ENCODE data around the gene GPR107.

GPR107 gene

GRCh38 chr9:130143279-130143893 is 89.7 kb downstream of the GPR107 start:
- no peak overlapping the region for H3K27ac ChIP-seq
- no peaks in the 10 kb centered on the region for H3K27me3 ChIP-seq (ENCODE audit: insufficient read depth, low read depth, severe bottlenecking)
- H3K36me3 ChIP-seq = no peaks in the 10 kb centered on the region
- H3K9me3 ChIP-seq (ENCODE audit: severe bottlenecking) = no peaks in the 10 kb centered on the region
- no peak overlapping the region for H3K4me3 ChIP-seq (ENCODE audit: low read depth, low read length)
- DNase-seq = no peak
- TF ChIP-seq CTCF (IDR thresholded peaks at IDR 0.05; ENCODE audit: low read depth, low read length) = no peak

DNA sequence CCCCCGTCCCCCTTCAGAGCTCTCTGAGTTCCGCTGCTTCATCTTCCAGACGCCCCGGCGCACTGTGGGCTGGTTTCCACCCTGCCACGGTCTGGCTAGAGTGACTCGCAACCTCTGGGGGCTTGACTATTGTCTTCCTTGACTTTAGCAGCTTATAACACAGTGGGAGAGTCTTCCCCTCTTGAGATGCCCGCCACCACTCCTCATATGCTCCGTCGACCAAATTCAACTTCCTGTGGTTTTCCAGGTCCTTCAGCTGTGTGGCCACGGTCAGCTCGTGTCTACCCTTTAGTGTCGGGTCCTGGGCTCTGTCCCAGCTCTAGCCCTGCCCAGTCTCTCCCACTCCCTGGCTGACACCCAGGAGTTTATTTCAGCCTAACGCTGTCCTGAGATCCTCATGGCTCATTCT is 90.3 kb downstream of the GPR107 start:
- TF ChIP-seq CTCF (IDR thresholded peaks at IDR 0.05; ENCODE audit: low read depth, low read length) = no peak
- Histone ChIP-seq H3K4me3 (ENCODE audit: low read depth, low read length) (no peak overlapping the region), H3K27me3 (ENCODE audit: insufficient read depth, low read depth, severe bottlenecking) (no peaks in the 10 kb centered on the region), H3K27ac (no peak overlapping the region), H3K36me3 (no peaks in the 10 kb centered on the region), H3K9me3 (ENCODE audit: severe bottlenecking) (no peaks in the 10 kb centered on the region)
- DNase-seq = no peak

DNA sequence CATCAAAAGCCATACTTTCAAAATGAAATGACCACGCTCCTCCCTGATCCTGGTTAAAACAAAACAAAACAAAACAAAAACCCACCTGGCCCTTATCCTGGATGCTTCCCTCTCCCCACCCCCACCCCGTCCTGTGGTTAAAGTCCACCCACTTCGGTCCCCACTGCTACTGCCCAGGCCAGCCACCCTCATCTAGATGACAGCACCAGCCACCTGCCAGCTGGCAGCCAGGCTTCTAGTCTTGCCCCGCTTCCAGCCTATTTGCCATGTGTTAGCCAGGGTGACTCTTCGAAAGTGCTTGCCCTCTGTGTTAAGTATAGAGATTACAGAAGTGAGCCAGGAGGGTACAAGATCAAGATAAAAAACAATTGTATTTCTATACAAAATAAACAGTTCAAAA is 91.0 kb downstream of the GPR107 start:
- H3K9me3 ChIP-seq (ENCODE audit: severe bottlenecking) = no peaks in the 10 kb centered on the region
- H3K36me3 ChIP-seq = no peaks in the 10 kb centered on the region
- no peaks in the 10 kb centered on the region for H3K27me3 ChIP-seq (ENCODE audit: insufficient read depth, low read depth, severe bottlenecking)
- H3K27ac ChIP-seq = no peak overlapping the region
- no peak for TF ChIP-seq CTCF (IDR thresholded peaks at IDR 0.05; ENCODE audit: low read depth, low read length)
- H3K4me3 ChIP-seq (ENCODE audit: low read depth, low read length) = no peak overlapping the region
- no peak for DNase-seq

- TF ChIP-seq CTCF (IDR thresholded peaks at IDR 0.05; ENCODE audit: low read depth, low read length) = no peak
- no peaks in the 10 kb centered on the region for H3K9me3 ChIP-seq (ENCODE audit: severe bottlenecking)
- no peak overlapping the region for H3K4me3 ChIP-seq (ENCODE audit: low read depth, low read length)
- no peak overlapping the region for H3K27ac ChIP-seq
- DNase-seq = no peak
- no peaks in the 10 kb centered on the region for H3K36me3 ChIP-seq
- H3K27me3 ChIP-seq (ENCODE audit: insufficient read depth, low read depth, severe bottlenecking) = no peaks in the 10 kb centered on the region
Observed at GRCh38 chr9:130145658-130146057, 92.0 kb downstream of the GPR107 start.

DNA sequence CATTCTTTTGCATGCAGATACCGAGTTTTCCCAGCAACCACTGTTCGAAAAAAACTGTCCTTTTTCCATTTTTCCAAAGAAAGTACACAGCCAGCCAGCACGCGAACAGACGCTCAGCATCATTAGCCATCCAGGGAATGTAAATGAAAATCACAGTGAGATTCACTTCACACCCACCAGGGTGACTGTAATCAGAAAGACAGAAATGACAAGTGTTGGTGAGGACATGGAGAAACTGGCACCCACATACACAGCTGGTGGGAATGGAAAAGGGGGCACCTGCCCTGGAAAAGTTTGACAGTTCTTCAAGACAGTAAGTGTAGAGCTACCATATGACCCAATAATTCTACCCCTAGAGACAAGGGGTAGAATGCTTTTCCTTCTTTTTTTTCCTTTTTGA is 93.5 kb downstream of the GPR107 start:
- Histone ChIP-seq H3K27me3 (ENCODE audit: insufficient read depth, low read depth, severe bottlenecking) (no peaks in the 10 kb centered on the region), H3K4me3 (ENCODE audit: low read depth, low read length) (no peak overlapping the region), H3K9me3 (ENCODE audit: severe bottlenecking) (no peaks in the 10 kb centered on the region), H3K36me3 (no peaks in the 10 kb centered on the region), H3K27ac (no peak overlapping the region)
- no peak for TF ChIP-seq CTCF (IDR thresholded peaks at IDR 0.05; ENCODE audit: low read depth, low read length)
- DNase-seq = no peak

- no peak for TF ChIP-seq CTCF (IDR thresholded peaks at IDR 0.05; ENCODE audit: low read depth, low read length)
Observed at GRCh38 chr9:130147910-130148309, 94.2 kb downstream of the GPR107 start.

More at GRCh38 chr9:130147910-130148309, 94.2 kb downstream of the GPR107 start:
- no peak overlapping the region for H3K27ac ChIP-seq
- no peaks in the 10 kb centered on the region for H3K27me3 ChIP-seq (ENCODE audit: insufficient read depth, low read depth, severe bottlenecking)
- H3K36me3 ChIP-seq = no peaks in the 10 kb centered on the region
- H3K4me3 ChIP-seq (ENCODE audit: low read depth, low read length) = no peak overlapping the region
- no peak for DNase-seq
- no peaks in the 10 kb centered on the region for H3K9me3 ChIP-seq (ENCODE audit: severe bottlenecking)
